HG02885 (cell line): Measurements from ENCODE around the gene FBXO9.

ENCODE experiments used
- ATAC-seq: cut with Tn5 transposase; IDR thresholded peaks from one replicate; pipeline ENCODE4 v1.9.1; 2021; ENCODE audit warnings: mild to moderate bottlenecking; ENCODE audit not compliant: unreplicated experiment, poor library complexity

Gene FBXO9

GRCh38 chr6:53065266-53066076 is at the start of gene FBXO9:
FBXO9 (plus strand) TSS chr6:53065404; CDS start chr6:53065790, 386 bp downstream.
- peak; percentile 48 for ATAC-seq

- ATAC-seq, result no peak
These were observed 49.7 kb upstream of the FBXO9 start for GRCh38 chr6:53015486-53015885.

GRCh38 chr6:53018446-53018845 is 46.8 kb upstream of the FBXO9 start:
- no peak for ATAC-seq

GRCh38 chr6:53020005-53020744 is 45.0 kb upstream of the FBXO9 start:
- ATAC-seq, result no peak

- ATAC-seq, result no peak
These were observed 41.9 kb upstream of the FBXO9 start for GRCh38 chr6:53023323-53023722.

- no peak for ATAC-seq
These were observed 38.7 kb upstream of the FBXO9 start for GRCh38 chr6:53026526-53026925.

GRCh38 chr6:53027131-53027718 is 38.0 kb upstream of the FBXO9 start:
- ATAC-seq, result no peak

GRCh38 chr6:53028467-53028866 is 36.7 kb upstream of the FBXO9 start:
- ATAC-seq, result no peak

GRCh38 chr6:53029257-53029656 is 35.9 kb upstream of the FBXO9 start:
- no peak for ATAC-seq

GRCh38 chr6:53029761-53030160 is 35.4 kb upstream of the FBXO9 start:
- ATAC-seq, result no peak

- no peak for ATAC-seq
These were observed 33.9 kb upstream of the FBXO9 start for GRCh38 chr6:53031281-53031680.

GRCh38 chr6:53032849-53033248 is 32.4 kb upstream of the FBXO9 start:
- no peak for ATAC-seq

GRCh38 chr6:53033764-53034163 is 31.4 kb upstream of the FBXO9 start:
- no peak for ATAC-seq

GRCh38 chr6:53035549-53036213 is 29.5 kb upstream of the FBXO9 start:
- ATAC-seq, result no peak

- ATAC-seq, result no peak
These were observed 27.1 kb upstream of the FBXO9 start for GRCh38 chr6:53038141-53038540.

GRCh38 chr6:53038596-53038995 is 26.6 kb upstream of the FBXO9 start:
- no peak for ATAC-seq

GRCh38 chr6:53041356-53041755 is 23.8 kb upstream of the FBXO9 start:
- no peak for ATAC-seq

- no peak for ATAC-seq
These were observed 23.1 kb upstream of the FBXO9 start for GRCh38 chr6:53042112-53042511.

- ATAC-seq, result no peak
These were observed 21.6 kb upstream of the FBXO9 start for GRCh38 chr6:53043581-53043980.

GRCh38 chr6:53044071-53044470 is 21.1 kb upstream of the FBXO9 start:
- ATAC-seq, result no peak

- no peak for ATAC-seq
These were observed 20.6 kb upstream of the FBXO9 start for GRCh38 chr6:53044572-53044971.
